GM18951 (cell line): ENCODE data around the gene WDFY2.

ENCODE experiments used
- POLR2A ChIP-seq: IDR thresholded peaks from 4 replicates; pipeline ENCODE4 v1.6.1; 2011; ENCODE audit warnings: mild to moderate bottlenecking; ENCODE audit not compliant: insufficient read length, insufficient read depth; ENCODE audit errors: extremely low read depth
- in situ Hi-C: fragments of 300-500 bp; cut with MboI; formaldehyde crosslinking; loops from one replicate; pipeline ENCODE4 v1.12.0; 2022; ENCODE audit warnings: low sequenced_read_pairs, mixed read lengths, inconsistent platforms; ENCODE audit not compliant: unreplicated experiment

Gene WDFY2

DNA sequence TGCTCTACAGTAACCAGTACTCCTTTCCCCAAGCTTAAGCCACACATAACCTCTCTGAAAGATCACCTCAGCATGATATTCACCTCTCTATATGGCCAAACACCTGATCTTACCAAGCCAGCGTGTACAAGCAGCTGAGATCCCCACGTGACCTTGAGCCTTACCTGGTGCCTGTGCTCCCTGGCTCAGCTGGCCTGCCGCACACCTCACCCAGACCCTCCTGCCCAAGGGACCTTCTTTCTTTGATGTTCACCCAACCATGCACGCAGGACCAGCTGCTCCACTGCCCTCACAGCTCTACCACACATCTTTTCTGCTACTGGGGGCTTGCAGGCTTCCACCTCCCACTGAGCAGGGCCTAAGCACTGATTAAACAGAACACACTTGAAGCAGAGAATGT is 210.7 kb downstream of the WDFY2 start:
- no peak for TF ChIP-seq POLR2A
- in situ Hi-C loops, result loop anchor here (5.0 kb wide), 1 partner anchor 353 kb away; no protein-coding TSS in a partner anchor

DNA sequence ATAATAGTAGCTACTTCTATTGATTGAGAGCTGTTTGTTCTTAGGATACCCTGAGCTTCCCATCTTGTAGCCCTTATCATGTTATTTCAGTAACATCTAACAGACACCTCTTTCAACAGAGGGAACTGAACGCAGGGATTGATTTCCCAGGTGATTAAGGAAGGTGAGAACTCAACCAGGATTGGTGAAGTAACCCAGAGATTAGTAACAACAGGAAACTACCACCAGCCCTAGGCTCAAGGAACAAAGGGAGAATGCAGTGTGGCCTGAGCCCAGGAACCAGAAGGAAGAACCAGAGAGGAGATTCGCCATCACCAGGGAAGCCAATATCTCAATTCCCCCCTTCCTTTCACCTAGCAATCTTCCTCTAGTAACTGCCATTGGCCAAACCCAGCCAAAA is 211.2 kb downstream of the WDFY2 start:
- TF ChIP-seq POLR2A, result no peak
- in situ Hi-C loops, result loop anchor here (5.0 kb wide), 1 partner anchor 353 kb away; no protein-coding TSS in a partner anchor

DNA sequence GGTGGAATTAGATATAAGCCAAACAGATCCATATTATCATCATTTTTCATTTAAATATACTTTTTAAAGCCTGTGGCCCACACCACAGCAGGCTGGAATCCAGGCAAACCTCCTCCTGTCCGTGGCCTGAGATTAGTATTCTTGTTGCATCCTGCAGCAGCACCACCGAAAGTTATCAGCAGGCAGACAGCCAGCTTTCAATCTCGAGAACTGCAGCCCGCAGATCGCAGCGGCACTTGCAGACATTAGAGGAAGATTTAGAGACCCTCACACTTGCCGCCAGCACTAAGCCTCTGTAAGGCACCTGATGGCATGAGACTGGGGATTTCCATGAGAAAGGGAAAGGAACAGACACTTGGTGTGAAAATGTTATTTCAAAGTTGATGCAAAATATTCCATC is 212.3 kb downstream of the WDFY2 start:
- no peak for TF ChIP-seq POLR2A
- in situ Hi-C loops, result loop anchor here (5.0 kb wide), 1 partner anchor 354 kb away; no protein-coding TSS in a partner anchor

DNA sequence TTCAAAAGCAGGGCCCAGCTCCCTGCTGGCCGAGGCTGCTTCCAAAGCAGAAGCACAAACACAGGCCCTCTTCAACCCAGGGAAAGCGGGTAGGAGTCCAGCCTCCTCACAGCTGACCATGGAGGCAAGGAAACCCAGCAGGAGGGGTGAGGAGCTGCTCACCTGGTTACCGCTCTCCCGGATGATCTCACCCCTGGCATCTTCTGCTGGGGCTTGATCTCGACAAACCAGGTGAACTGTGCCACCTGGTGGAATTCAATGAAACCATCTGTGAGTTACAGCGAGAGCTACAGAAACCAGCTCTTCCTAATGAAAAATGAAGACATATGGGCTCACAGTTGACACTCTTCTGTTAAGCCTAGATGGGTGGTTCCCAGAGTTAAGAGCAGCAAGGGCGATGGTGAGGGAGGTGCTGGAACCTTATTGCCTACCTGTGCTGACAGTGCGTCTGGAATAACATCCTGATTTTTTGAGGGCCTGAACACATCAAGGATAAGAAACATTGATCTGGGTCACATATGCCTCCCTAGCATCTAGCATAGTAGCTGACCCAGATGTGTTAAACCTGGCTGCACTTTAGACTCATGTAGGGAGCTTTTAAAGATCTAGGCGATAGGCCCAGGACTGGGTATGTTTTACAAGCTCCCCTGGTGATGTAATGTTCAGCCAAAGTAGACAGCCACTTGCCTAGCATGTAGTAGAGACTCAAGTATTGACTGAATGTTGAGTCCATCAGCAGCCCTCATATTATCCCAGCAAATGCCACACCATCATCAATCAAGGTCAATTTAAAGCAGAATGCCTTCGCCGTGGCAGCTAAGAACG is 213.6 kb downstream of the WDFY2 start:
- no peak for TF ChIP-seq POLR2A
- in situ Hi-C loops, result loop anchor here (5.0 kb wide), 1 partner anchor 356 kb away; no protein-coding TSS in a partner anchor

DNA sequence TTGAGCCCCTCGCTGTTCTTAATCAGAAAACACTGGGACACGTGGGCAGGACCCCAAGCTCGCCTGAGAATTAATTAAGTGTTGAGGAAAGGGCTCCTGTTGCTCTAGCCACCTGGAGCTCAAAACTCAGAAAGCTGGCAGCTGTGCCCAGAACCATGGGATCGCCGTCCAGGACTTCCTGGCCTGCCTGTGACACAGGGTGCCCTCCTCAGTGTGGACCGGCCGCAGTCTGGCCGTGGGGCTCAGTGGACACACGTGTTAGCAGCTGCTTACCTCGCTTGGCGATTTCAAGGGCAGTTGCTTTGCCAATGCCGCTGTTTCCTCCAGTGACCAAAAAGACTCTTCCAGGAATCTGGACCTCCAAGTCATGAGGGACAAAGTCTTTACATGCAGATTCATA is 215.0 kb downstream of the WDFY2 start:
- in situ Hi-C loops, result loop anchor here (5.0 kb wide), 1 partner anchor 357 kb away; no protein-coding TSS in a partner anchor

DNA sequence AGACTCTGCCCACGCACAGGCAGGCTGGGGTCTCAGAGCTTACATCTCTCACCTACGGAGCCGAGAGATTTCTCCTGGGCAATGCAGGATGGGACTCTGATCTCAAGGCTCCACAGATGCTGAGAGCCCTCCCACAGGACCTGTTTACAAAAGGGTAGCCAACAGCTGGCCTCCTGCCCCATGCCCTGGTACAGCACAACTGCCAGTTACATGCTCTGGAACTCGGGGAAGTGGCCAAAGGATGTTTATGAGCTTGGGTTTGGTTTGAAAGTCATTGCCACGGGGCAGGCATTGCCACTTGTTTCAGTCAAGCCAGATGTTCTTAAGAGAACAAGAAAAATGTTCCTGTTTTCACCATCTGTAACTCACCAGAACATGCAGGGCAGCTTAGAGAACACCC is 216.2 kb downstream of the WDFY2 start:
- no peak for TF ChIP-seq POLR2A
- in situ Hi-C loops, result no loop called here

More for the DNA sequence above, 215.0 kb downstream of the WDFY2 start:
- no peak for TF ChIP-seq POLR2A

DNA sequence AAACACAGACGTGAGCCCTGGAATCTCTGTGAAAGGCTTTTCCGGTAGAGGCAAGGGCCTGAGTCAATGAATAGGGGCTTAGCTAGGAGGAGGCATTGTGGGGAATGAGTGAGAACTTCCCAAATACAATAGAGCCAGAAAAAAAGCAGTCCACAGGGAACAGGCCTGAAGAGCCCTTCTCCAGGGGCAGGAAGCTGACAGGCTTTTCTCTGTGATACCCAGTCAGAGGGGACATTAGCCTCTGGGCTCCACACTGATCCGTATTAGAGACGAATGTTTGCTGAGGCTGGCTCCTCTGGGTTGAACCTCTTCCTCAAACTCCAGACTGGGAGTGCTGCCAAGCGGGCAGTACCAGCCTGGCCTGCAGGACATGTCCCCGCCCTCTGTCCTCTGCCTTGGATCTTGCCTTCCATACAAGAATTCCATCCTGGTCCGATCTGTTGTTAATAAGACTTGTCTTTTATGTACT is 217.4 kb downstream of the WDFY2 start:
- in situ Hi-C loops, result no loop called here
- no peak for TF ChIP-seq POLR2A

DNA sequence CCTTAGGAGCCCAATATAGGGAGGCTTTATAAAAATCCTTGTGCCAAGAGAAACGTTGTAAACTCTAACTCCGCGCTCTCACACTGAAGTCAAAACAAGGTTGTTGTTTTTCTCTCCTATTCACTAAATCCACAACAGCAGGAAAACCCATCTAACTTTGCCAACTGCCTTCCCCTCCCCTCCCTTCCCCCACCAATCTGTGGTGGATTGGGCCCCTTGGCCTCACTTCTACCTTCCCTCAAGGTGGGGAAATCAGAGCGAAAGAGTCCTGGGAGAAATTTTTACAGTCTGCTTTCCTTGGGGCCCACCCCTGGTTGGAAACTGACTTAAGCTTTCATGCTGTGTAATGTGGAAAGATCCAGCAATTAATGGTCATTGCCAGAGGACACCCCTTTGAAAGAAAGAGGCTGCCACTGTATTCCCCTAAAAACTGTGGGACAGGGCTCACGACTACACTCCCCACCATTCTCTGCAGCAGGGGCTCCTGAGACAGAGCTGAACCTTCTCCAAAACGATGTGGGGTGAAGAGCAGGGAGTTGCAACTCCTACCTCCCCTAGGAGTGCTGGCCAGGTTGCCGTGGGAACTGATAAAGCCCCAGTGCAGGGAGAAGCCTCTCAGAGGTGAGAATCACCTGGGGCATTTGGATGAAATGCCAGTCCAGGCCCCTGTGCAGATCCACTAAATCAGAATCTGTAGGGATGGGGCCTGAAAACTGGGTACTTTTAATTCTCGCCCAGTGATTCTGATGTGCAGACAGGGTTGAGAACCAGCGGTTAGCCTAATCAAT is 218.6 kb downstream of the WDFY2 start:
- TF ChIP-seq POLR2A, result no peak
- in situ Hi-C loops, result no loop called here

DNA sequence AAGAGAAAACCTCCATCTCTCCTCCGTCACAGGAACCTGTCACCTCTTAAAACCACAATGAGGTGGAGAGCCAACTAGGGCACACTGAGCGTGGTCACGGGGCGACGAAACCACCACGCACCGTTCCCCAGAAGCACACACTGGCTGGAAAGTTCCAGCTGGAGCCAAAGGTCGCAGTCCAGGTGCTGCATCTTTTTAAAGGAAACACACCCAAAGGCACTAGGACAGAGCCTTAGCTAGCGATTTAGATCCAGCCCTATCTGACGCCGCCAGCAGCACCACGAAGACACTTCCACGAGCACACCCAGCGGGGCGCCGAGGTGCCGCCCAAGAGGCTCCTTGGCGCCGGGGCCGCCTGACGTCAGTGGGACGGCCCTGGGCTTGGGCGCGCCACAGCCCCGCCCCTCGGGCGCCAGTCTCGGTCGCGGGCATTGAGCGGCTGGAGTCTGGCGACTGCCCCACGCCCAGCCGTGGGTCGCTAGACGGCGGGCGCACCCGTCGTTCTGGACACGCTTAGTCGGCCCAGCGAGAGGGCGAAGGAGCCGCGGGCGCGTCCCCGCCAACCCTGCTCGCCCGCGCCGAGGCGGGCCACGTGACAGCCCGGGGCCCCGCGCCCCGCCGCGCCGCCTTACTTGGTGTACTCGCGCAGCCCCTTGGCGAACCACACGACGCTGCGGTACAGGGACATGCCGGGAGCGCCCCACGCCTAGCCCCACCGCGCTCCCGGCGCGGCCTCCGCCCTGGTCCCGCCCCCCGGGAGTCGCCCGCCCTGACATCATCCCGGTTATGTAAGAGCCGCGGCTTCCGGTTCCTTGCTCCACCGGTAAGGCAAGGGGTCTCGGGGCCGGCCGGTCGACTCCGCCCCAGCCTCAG is 219.4 kb downstream of the WDFY2 start, which contains the start of gene DHRS12:
Gene DHRS12, minus strand, starts transcription at position 742 of the 873 bp plus-strand sequence. CDS start 4,504 bp downstream, outside the sequence.
- in situ Hi-C loops, result no loop called here
- peak; percentile 85 for TF ChIP-seq POLR2A

DNA sequence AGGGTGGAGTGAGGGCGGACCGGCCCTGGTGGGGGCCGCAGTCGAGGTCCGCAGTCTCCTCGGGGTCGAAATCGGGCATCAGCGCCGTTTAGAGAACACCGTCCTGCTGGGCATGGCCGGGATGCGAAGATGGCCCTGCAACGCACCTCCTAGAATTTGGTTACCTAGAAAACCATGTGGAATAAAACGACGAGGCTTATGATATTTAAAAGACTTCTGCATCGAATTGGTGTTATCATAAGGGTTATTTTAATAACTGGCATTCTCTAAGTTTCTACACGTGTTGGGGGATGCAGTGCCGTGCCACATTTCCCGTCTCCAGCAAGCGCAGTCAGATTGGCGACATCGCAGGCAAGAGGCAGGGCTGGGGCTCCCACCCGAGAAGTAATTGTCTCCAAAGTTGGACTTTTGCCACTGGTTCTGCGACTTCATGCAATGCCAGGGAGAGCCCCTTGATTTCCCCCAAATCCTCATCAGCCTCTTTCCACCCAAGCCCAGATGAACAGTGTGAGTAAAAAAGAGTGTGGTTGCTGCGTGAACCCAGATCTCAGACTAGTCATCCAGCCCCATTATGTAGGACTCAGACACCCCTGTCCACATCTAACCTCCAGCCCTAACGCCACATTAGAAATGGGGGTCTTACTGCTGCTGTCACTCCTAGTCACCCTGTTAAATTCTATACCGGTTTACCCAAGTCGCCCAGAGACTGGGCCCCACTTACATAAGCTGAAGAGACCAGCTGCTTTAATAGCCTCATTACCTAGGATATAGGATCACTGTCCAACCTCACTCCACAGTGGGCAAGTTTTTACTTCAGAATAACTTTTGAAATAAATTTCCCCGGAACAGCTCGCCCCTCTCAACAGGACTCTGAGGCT is 220.3 kb downstream of the WDFY2 start:
- TF ChIP-seq POLR2A, result no peak
- in situ Hi-C loops, result no loop called here

DNA sequence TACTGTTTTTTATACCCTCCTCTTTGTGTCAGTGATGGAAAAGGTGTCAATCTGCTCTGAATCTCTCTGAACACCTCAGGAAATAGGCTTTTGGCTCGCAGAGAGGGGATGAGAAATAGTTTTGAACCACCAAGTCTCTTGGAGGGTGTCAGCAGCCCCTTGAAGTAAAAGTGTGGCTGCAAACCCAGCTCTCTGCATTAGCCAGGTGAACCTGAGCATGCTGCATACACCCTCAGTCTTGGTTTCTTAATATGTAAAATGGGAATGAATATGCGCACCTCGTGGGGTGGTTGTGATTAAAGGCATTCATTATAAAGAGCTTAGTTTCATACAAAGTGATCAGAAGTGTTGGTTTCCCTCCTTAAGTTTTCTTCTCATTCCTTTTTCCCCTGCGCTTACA is 221.1 kb downstream of the WDFY2 start:
- no peak for TF ChIP-seq POLR2A
- in situ Hi-C loops, result no loop called here

DNA sequence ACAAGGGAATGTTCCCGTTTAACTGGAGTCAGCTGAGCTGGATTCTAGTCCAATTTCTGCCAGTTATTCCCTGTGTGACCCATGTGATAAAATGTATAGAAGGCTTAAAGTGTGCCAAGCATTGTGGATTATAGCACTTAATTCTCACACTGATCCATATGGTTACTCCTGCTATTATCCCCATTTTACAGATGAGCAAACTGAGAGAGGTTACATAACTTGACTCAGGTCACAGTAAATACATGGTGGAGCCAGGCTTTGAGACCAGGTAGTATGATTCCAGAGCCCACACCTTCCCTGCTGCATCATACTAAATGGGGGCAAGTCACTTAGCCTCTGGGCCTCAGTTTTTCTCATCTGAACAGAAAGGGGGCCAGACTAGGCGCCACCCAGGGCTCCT is 221.7 kb downstream of the WDFY2 start:
- in situ Hi-C loops, result no loop called here
- no peak for TF ChIP-seq POLR2A
